Measurements from ENCODE around the gene PODXL.

DNA sequence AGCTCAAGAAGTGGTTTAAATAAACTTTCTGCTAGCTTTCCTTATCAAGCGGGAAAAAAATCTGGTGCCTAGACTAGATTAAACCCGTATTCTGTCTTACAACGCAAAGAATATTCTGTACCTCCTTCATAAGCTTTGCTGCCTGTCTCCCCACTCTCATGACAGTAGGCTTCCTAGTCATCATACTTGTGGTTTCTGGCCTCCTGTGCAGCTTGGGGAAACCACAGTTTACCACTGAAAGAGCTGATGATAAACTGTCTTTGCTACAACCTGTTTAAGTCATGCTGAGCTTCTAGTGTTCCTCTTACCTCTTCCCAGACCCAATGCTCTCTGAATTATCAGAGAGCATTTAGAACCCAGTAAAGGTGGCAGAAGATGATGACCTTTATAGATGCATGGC is 55.0 kb downstream of the PODXL start:
- TF ChIP-seq GABPA (IDR thresholded peaks at IDR 0.05; ENCODE audit: low read depth), result no peak
- TF ChIP-seq, protein P1, sequence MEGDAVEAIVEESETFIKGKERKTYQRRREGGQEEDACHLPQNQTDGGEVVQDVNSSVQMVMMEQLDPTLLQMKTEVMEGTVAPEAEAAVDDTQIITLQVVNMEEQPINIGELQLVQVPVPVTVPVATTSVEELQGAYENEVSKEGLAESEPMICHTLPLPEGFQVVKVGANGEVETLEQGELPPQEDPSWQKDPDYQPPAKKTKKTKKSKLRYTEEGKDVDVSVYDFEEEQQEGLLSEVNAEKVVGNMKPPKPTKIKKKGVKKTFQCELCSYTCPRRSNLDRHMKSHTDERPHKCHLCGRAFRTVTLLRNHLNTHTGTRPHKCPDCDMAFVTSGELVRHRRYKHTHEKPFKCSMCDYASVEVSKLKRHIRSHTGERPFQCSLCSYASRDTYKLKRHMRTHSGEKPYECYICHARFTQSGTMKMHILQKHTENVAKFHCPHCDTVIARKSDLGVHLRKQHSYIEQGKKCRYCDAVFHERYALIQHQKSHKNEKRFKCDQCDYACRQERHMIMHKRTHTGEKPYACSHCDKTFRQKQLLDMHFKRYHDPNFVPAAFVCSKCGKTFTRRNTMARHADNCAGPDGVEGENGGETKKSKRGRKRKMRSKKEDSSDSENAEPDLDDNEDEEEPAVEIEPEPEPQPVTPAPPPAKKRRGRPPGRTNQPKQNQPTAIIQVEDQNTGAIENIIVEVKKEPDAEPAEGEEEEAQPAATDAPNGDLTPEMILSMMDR (IDR thresholded peaks at IDR 0.05; ENCODE audit: insufficient read depth, low read length), result no peak
